ENCODE data around the gene DPCD. TPM values are rescaled to one million over a fixed set of nuclear protein-coding genes. Genes with fewer than 3 reads are reported as not detected.

DPCD gene
- total RNA-seq, 2 donors from 2014 or later: 33.3 to 52.0 TPM

- Mint-ChIP-seq H3K4me1 (peaks cover 29% of the 10 kb centered on the region), H3K4me3 (no peak overlapping the region), H3K27me3 (ENCODE audit: insufficient read depth) (no peaks in the 10 kb centered on the region), H3K27ac (peak overlapping the region; percentile 86), H3K36me3 (ENCODE audit: low read depth) (peaks cover 29% of the 10 kb centered on the region), H3K9me3 (no peaks in the 10 kb centered on the region)
- Histone ChIP-seq H3K9ac (ENCODE audit: extremely low read depth, low read length, poor library complexity, severe bottlenecking) (no peak overlapping the region), H3K36me3 (ENCODE audit: control insufficient read depth, insufficient read depth, low read length) (peaks cover 22% of the 10 kb centered on the region), H3K27ac (ENCODE audit: low read depth, low read length) (no peak overlapping the region), H3K27me3 (ENCODE audit: control insufficient read depth, insufficient read depth, low read length, poor library complexity, severe bottlenecking) (no peaks in the 10 kb centered on the region), H3K4me3 (ENCODE audit: low read length) (no peak overlapping the region), H3K4me1 (ENCODE audit: control insufficient read depth, insufficient read depth, low read length) (peaks cover 11% of the 10 kb centered on the region), H3K9me3 (ENCODE audit: control insufficient read depth, low read length) (no peaks in the 10 kb centered on the region)
- no peak for TF ChIP-seq CTCF (conservative IDR thresholded peaks at IDR 0.05)
- DNase-seq: peak; percentile 65
- WGBS, 2 experiments (ENCODE audit: insufficient coverage in 1 of 2, insufficient read length in 1 of 2): 69 to 82% methylated on average over 2 of the region's 3 CpGs
Measured at GRCh38 chr10:101643546-101643945, 55.4 kb downstream of the DPCD start.

GRCh38 chr10:101644002-101644401, 55.9 kb downstream of the DPCD start:
- Histone ChIP-seq H3K36me3 (ENCODE audit: control insufficient read depth, insufficient read depth, low read length) (peaks cover 22% of the 10 kb centered on the region), H3K4me3 (ENCODE audit: low read length) (no peak overlapping the region), H3K4me1 (ENCODE audit: control insufficient read depth, insufficient read depth, low read length) (peaks cover 11% of the 10 kb centered on the region), H3K9ac (ENCODE audit: extremely low read depth, low read length, poor library complexity, severe bottlenecking) (no peak overlapping the region), H3K27me3 (ENCODE audit: control insufficient read depth, insufficient read depth, low read length, poor library complexity, severe bottlenecking) (no peaks in the 10 kb centered on the region), H3K9me3 (ENCODE audit: control insufficient read depth, low read length) (no peaks in the 10 kb centered on the region), H3K27ac (ENCODE audit: low read depth, low read length) (no peak overlapping the region)
- Mint-ChIP-seq H3K27me3 (ENCODE audit: insufficient read depth) (no peaks in the 10 kb centered on the region), H3K9me3 (no peaks in the 10 kb centered on the region), H3K27ac (peak overlapping the region; percentile 86), H3K4me3 (no peak overlapping the region), H3K4me1 (peaks cover 29% of the 10 kb centered on the region), H3K36me3 (ENCODE audit: low read depth) (peaks cover 32% of the 10 kb centered on the region)
- WGBS, 2 experiments (ENCODE audit: insufficient coverage in 1 of 2, insufficient read length in 1 of 2): 0 to 36% methylated on average over 1 to 3 of the region's 3 CpGs
- DNase-seq: peak; percentile 88
- no peak for TF ChIP-seq CTCF (conservative IDR thresholded peaks at IDR 0.05)

- 90 to 100% methylated on average over 1 of the region's 1 CpG for WGBS, 2 experiments (ENCODE audit: insufficient coverage in 1 of 2, insufficient read length in 1 of 2)
- Histone ChIP-seq H3K4me3 (ENCODE audit: low read length) (no peak overlapping the region), H3K9me3 (ENCODE audit: control insufficient read depth, low read length) (no peaks in the 10 kb centered on the region), H3K27ac (ENCODE audit: low read depth, low read length) (no peak overlapping the region), H3K9ac (ENCODE audit: extremely low read depth, low read length, poor library complexity, severe bottlenecking) (no peak overlapping the region), H3K4me1 (ENCODE audit: control insufficient read depth, insufficient read depth, low read length) (peaks cover 11% of the 10 kb centered on the region), H3K36me3 (ENCODE audit: control insufficient read depth, insufficient read depth, low read length) (peaks cover 20% of the 10 kb centered on the region), H3K27me3 (ENCODE audit: control insufficient read depth, insufficient read depth, low read length, poor library complexity, severe bottlenecking) (no peaks in the 10 kb centered on the region)
- no peak for TF ChIP-seq CTCF (conservative IDR thresholded peaks at IDR 0.05)
- Mint-ChIP-seq H3K27me3 (ENCODE audit: insufficient read depth) (no peaks in the 10 kb centered on the region), H3K36me3 (ENCODE audit: low read depth) (peaks cover 27% of the 10 kb centered on the region), H3K4me3 (no peak overlapping the region), H3K4me1 (peaks cover 33% of the 10 kb centered on the region), H3K27ac (no peak overlapping the region), H3K9me3 (no peaks in the 10 kb centered on the region)
- DNase-seq: no peak
Measured at GRCh38 chr10:101645659-101646058, 57.5 kb downstream of the DPCD start.

All from endodermal cell (in vitro differentiated cells).